Hematopoietic multipotent progenitor cell treated with erythropoietin and hydrocortisone succinate and interleukin-3 and kit ligand, for 15 days (in vitro differentiated cells): ENCODE data around the gene MYCL.

Experiments
- DNase-seq: peaks from one replicate; pipeline ENCODE4 v3.0.0-alpha.2; 2015; ENCODE audit warnings: low spot score

Gene MYCL

GRCh38 chr1:39852214-39852791 is 49.4 kb downstream of the MYCL start:
- no peak for DNase-seq

GRCh38 chr1:39850606-39851216 is 51.0 kb downstream of the MYCL start:
- DNase-seq: no peak

- no peak for DNase-seq
These were observed 52.5 kb downstream of the MYCL start for GRCh38 chr1:39849203-39849602.

GRCh38 chr1:39847940-39848339 is 53.8 kb downstream of the MYCL start:
- no peak for DNase-seq

GRCh38 chr1:39846796-39847195 is 54.9 kb downstream of the MYCL start:
- DNase-seq: no peak

GRCh38 chr1:39845569-39846566 is 55.8 kb downstream of the MYCL start:
- DNase-seq: peak; percentile 72
